Fibroblast of skin of left biceps (primary cell): Measurements from ENCODE around the gene LDHAL6B.

ENCODE experiments used
- DNase-seq, 2 experiments: peaks; one replicate each; pipeline ENCODE4 v3.0.0-alpha.2; 2013; ENCODE audit warnings: low read depth in 2 of 2

LDHAL6B gene

DNA sequence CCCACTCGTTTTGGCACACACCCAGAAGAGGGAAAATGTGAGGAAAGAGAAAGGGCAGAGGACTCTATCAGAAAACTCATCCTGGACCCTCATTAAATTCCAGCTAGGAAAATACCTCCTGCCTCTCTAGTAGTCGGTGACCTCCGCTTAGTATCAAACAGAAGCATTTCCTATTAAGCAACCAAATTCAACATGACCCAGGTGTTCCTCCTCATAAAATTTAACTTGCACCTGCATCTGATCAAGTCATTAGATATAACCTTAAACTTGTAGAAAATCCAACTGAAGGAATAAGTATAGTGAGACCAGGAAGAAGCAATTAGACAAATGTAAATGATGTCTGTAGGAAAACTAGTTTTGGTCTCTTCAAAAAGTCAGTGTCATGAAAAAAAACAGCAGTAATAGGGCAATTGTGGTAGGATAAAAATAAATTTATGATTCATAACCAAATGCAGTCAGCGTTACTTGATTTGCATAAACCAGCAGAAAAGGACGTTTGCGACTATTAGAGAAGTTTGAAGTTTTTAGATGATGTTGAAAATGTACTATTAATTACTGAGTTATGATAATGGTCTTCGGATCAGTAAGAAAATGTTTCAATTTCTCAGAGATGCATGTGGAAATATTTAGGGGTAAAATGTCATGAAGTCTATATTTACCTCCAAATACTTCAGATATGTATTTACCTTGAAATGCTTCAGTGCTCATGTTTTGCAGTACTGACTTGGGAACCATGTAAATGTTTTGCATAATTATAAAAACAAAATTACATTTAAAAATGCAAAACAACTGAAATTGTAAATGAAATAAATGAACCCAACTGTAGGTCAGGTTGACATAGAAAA lies 44.6 kb downstream of the LDHAL6B start:
- no peak for DNase-seq

GRCh38 chr15:59252137-59252536 lies 45.5 kb downstream of the LDHAL6B start:
- no peak for DNase-seq

DNA sequence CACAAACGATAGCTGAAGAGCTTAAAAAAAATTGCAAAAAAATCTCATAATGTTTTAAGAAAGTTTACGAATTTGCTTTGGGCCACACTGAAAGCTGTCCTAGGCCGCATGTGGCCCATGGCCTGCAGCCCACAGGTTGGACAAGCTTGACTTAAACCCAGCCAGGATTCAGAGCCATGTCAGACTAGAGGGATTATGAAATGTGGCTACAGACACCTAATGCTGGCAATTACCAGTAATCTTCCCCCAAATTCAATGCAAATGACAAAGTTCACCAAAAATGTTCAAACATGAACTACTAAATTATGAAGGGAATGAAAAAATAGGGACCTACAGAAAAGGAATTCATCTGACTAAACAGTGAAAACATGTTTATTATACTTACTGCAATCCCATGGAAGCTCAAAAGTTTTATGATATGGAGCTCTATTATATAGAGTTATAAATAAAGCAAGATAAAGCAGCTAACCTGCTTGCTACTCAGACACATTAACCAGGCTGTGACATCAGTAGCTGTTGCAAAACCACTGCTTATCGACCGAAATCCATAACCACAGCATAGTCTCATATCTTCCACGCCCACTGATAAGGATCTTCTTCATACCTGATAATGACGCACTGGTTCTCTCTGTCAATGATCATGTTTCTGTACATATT lies 49.2 kb downstream of the LDHAL6B start:
- DNase-seq = no peak

- no peak for DNase-seq
Observed at GRCh38 chr15:59256482-59256881, 49.8 kb downstream of the LDHAL6B start.

DNA sequence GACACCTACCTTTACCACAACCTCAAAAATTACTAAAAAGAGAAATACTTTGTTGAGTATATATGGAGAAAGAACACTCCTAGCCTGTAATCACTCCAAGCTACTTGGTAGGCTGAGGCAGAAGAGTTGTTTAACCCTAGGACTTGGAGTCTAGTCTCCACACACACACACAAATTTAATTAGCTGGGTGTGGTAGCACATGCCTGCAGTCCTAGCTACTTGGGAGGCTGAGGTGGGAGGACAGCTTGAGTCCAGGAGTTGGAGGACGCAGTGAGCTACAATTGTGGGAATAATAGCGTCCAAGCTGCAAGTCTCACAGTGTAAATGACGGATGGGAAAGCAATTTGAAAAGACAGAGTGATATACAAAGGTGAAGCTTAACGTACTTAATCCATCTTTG lies 50.5 kb downstream of the LDHAL6B start:
- DNase-seq = no peak
